Activated CD4-positive, alpha-beta T cell treated with anti-CD3 and anti-CD28 coated beads, Interleukin-2, amount 10 ng/mL, durations not matched to agents 24 days and 14 days (primary cell): ENCODE measurements around the gene WAS. TPM values are rescaled to one million over a fixed set of nuclear protein-coding genes. Genes with fewer than 3 reads are reported as not detected.

Source experiments
- DNase-seq: peaks from one replicate; pipeline ENCODE4 v3.0.0; 2022
- H3K27ac Mint-ChIP-seq: one replicate; pipeline ENCODE4 v1.8.0; 2022; ENCODE audit warnings: mild to moderate bottlenecking, mixed read lengths
- H3K27me3 Mint-ChIP-seq: one replicate; pipeline ENCODE4 v1.8.0; 2022; ENCODE audit warnings: mixed read lengths
- H3K36me3 Mint-ChIP-seq: one replicate; pipeline ENCODE4 v1.8.0; 2022; ENCODE audit warnings: low read depth, mild to moderate bottlenecking, mixed read lengths
- H3K4me1 Mint-ChIP-seq: one replicate; pipeline ENCODE4 v1.8.0; 2021; ENCODE audit warnings: mixed read lengths
- H3K4me3 Mint-ChIP-seq: one replicate; pipeline ENCODE4 v1.8.0; 2022; ENCODE audit warnings: mild to moderate bottlenecking, moderate library complexity, mixed read lengths
- H3K9me3 Mint-ChIP-seq: one replicate; pipeline ENCODE4 v1.8.0; 2021; ENCODE audit warnings: mixed read lengths
- intact Hi-C: fragments of 100-400 bp; cut with micrococcal nuclease; formaldehyde crosslinking; loops from one replicate; pipeline ENCODE4 v1.15.1; 2023
- total RNA-seq: library from RNA; stranded (reverse); gene quantifications from 2 replicates; pipeline ENCODE4 v1.2.3, GENCODE V29; 2022

WAS gene
- total RNA-seq, 1 donor from 2014 or later: 99.0 TPM

DNA sequence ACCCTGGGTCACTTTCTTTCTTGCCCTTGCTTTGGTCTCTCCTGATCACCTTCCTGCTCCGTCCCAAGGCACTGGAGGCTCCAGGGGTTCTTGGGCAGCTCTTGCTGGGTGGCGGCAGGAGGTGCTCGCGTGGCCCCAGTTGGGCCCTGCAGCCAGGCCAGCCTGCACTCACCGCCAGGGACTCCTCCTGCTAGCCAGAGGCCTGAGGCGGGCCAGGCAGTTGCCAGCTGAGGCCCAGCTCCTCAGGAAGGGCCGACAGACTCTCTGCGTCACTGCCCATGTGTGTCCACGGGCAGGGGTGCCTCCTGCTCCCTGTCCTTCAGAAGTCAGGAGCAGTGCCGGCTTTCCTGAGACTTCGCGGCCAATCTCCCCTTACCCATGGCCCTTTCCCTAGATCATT lies 22.3 kb downstream of the WAS start:
- Mint-ChIP-seq H3K36me3 (peaks cover 44% of the 10 kb centered on the region), H3K4me1 (peaks cover 18% of the 10 kb centered on the region), H3K27me3 (no peaks in the 10 kb centered on the region), H3K27ac (no peak overlapping the region), H3K9me3 (no peaks in the 10 kb centered on the region), H3K4me3 (no peak overlapping the region)
- intact Hi-C loops: no loop called here
- no peak for DNase-seq

DNA sequence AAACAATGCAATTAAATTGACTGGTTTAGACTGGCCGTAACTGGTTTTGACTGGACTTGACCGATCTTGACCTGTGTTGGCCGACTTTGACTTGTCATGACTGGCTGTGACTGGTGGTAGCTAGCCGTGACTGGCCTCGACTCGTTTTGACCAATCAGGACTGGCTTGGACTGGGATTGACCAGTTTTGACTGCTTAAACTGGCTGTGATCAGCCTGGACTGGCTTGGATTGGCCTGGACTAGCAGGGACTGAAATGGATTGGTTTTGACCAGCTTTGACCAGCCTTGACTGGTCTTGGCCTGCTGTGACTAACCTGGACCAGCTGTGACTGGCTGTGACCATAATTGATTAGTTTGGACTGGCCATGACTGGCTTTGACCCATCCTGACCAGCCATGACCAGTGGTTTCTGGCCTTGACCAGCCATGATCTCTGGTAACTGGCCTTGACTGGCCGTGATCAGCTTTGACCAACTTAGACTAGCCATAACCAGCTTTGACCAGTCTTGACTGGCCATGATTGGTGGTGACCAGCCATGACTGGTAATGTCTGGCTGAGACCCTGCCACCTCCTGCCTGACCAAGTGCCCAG lies 26.0 kb downstream of the WAS start:
- DNase-seq: no peak
- intact Hi-C loops: loop anchor here (5.0 kb wide), 1 partner anchor 43 kb away; no protein-coding TSS in a partner anchor
- H3K4me3 Mint-ChIP-seq: no peak overlapping the region
- H3K36me3 Mint-ChIP-seq: peaks cover 30% of the 10 kb centered on the region
- H3K27me3 Mint-ChIP-seq: no peaks in the 10 kb centered on the region
- H3K27ac Mint-ChIP-seq: no peak overlapping the region
- H3K9me3 Mint-ChIP-seq: no peaks in the 10 kb centered on the region
- peaks cover 44% of the 10 kb centered on the region for H3K4me1 Mint-ChIP-seq

GRCh38 chrX:48711162-48711928 lies 27.7 kb downstream of the WAS start:
- Mint-ChIP-seq H3K4me3 (peak overlapping the region; percentile 85), H3K27me3 (no peaks in the 10 kb centered on the region), H3K9me3 (no peaks in the 10 kb centered on the region), H3K36me3 (peaks cover 25% of the 10 kb centered on the region), H3K27ac (peak overlapping the region; percentile 95), H3K4me1 (peaks cover 61% of the 10 kb centered on the region)
- intact Hi-C loops: loop anchor here (5.0 kb wide), 1 partner anchor 41 kb away; no protein-coding TSS in a partner anchor
- no peak for DNase-seq

- intact Hi-C loops: loop anchor here (5.0 kb wide), 1 partner anchor 40 kb away; no protein-coding TSS in a partner anchor
- H3K9me3 Mint-ChIP-seq: no peaks in the 10 kb centered on the region
- peaks cover 23% of the 10 kb centered on the region for H3K36me3 Mint-ChIP-seq
- peak overlapping the region; percentile 85 for H3K4me3 Mint-ChIP-seq
- H3K27ac Mint-ChIP-seq: peak overlapping the region; percentile 95
- peak; percentile 58 for DNase-seq
- no peaks in the 10 kb centered on the region for H3K27me3 Mint-ChIP-seq
- peaks cover 63% of the 10 kb centered on the region for H3K4me1 Mint-ChIP-seq
Observed at GRCh38 chrX:48711929-48712505, 28.4 kb downstream of the WAS start.

DNA sequence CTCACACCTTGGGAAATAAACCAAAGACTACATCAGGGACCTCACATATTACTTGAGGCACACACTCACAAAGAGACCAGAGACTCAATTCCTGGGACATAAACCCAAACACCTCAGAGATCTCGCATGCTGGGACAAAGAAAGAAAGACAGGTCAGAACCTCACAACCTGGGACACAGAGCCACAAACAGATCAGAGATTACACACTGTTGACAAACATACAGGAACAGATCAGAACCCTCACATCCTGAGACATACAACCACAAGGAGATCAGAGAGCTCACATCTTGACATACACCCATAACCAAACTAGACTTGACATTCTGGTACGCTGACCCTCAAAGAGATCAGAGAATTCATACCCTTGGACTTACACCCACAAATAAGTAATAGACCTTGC lies 30.2 kb downstream of the WAS start:
- H3K9me3 Mint-ChIP-seq: no peaks in the 10 kb centered on the region
- H3K27me3 Mint-ChIP-seq: no peaks in the 10 kb centered on the region
- H3K4me1 Mint-ChIP-seq: peaks cover 70% of the 10 kb centered on the region
- peak overlapping the region; percentile 95 for H3K27ac Mint-ChIP-seq
- peak overlapping the region; percentile 85 for H3K4me3 Mint-ChIP-seq
- intact Hi-C loops: loop anchor here (1.0 to 5.0 kb wide), 3 partner anchors 18 to 38 kb away; partner anchors contain the start of gene SUV39H1
- peak; percentile 72 for DNase-seq
- H3K36me3 Mint-ChIP-seq: peaks cover 15% of the 10 kb centered on the region

- intact Hi-C loops: loop anchor here (5.0 kb wide), 1 partner anchor 38 kb away; no protein-coding TSS in a partner anchor
Observed at GRCh38 chrX:48714573-48714972, 31.0 kb downstream of the WAS start.

GRCh38 chrX:48715072-48715471 lies 31.5 kb downstream of the WAS start:
- Mint-ChIP-seq H3K27ac (peak overlapping the region; percentile 95), H3K36me3 (peaks cover 13% of the 10 kb centered on the region)

More at GRCh38 chrX:48714573-48714972, 31.0 kb downstream of the WAS start:
- peak overlapping the region; percentile 95 for H3K27ac Mint-ChIP-seq
- H3K36me3 Mint-ChIP-seq: peaks cover 13% of the 10 kb centered on the region
- H3K9me3 Mint-ChIP-seq: no peaks in the 10 kb centered on the region
- DNase-seq: peak; percentile 72
- peak overlapping the region; percentile 85 for H3K4me3 Mint-ChIP-seq
- no peaks in the 10 kb centered on the region for H3K27me3 Mint-ChIP-seq
- peaks cover 73% of the 10 kb centered on the region for H3K4me1 Mint-ChIP-seq

DNA sequence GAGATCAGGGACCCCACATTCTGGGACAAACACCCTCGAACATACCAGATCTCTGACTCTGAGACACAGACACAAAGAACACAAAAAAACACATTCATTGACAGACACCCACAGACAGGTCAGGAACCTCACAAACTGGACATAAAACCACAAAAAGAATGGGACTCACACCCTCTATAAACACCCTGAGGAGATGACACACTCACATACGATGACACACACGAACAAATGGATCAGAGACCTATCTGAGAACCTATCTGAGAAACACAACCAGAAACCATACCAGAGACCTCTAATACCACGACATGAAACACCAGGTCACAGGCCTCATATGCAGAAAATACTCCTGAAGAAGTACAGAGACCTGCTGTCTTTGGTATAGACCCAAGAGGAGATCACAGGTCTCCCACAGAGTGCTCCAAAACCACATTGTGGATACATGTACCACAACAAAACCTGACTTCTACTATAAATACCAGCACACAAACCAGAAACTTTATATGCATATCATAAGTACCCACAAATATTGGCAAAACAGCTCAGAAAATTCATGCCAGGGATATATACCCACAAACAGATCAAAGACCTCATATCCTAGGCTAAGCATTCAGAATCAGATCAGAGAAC lies 32.4 kb downstream of the WAS start:
- peaks cover 7% of the 10 kb centered on the region for H3K36me3 Mint-ChIP-seq
- DNase-seq: peak; percentile 61
- H3K9me3 Mint-ChIP-seq: no peaks in the 10 kb centered on the region
- intact Hi-C loops: no loop called here
- no peaks in the 10 kb centered on the region for H3K27me3 Mint-ChIP-seq
- no peak overlapping the region for H3K4me3 Mint-ChIP-seq
- H3K27ac Mint-ChIP-seq: peak overlapping the region; percentile 65
- peaks cover 65% of the 10 kb centered on the region for H3K4me1 Mint-ChIP-seq

More at GRCh38 chrX:48715072-48715471, 31.5 kb downstream of the WAS start:
- no peaks in the 10 kb centered on the region for H3K9me3 Mint-ChIP-seq
- peak overlapping the region; percentile 85 for H3K4me3 Mint-ChIP-seq
- peaks cover 73% of the 10 kb centered on the region for H3K4me1 Mint-ChIP-seq
- no peak for DNase-seq
- H3K27me3 Mint-ChIP-seq: no peaks in the 10 kb centered on the region
- intact Hi-C loops: no loop called here

- Mint-ChIP-seq H3K27ac (no peak overlapping the region), H3K4me3 (no peak overlapping the region), H3K36me3 (peaks cover 10% of the 10 kb centered on the region), H3K9me3 (no peaks in the 10 kb centered on the region), H3K4me1 (peaks cover 28% of the 10 kb centered on the region), H3K27me3 (no peaks in the 10 kb centered on the region)
- intact Hi-C loops: no loop called here
- DNase-seq: no peak
Observed at GRCh38 chrX:48719958-48720357, 36.4 kb downstream of the WAS start.

DNA sequence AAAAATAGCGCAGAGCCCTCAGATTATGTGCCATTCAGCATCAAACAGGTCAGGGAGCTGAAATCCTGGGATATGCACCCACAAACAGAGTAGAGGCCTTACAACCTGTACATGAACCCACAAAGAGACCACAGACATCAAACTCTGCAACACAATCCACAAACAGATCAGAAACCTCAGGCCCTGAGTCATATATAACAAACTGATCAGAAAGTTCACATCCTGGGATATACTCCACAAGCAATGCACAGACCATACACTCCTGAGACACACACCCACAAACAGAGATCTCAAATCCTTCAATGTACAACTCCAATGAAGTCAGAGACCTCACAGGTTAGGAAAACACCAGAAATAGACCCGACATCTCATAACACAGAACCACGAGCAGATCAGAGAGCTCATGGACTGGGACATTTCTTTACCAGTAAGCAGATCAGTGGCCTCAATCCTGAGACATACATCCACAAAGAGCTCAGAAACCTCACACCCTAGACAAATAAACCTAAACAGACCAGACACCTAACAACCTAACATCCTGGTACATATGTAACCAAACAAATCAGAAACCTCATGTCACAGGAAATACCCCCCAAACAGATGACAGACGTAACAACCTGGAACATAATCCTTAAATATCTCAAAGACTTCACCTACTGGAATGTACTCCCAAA lies 37.1 kb downstream of the WAS start:
- peaks cover 12% of the 10 kb centered on the region for H3K36me3 Mint-ChIP-seq
- no peaks in the 10 kb centered on the region for H3K27me3 Mint-ChIP-seq
- no peak overlapping the region for H3K27ac Mint-ChIP-seq
- peak; percentile 64 for DNase-seq
- H3K4me1 Mint-ChIP-seq: peaks cover 22% of the 10 kb centered on the region
- no peak overlapping the region for H3K4me3 Mint-ChIP-seq
- H3K9me3 Mint-ChIP-seq: no peaks in the 10 kb centered on the region
- intact Hi-C loops: no loop called here

DNA sequence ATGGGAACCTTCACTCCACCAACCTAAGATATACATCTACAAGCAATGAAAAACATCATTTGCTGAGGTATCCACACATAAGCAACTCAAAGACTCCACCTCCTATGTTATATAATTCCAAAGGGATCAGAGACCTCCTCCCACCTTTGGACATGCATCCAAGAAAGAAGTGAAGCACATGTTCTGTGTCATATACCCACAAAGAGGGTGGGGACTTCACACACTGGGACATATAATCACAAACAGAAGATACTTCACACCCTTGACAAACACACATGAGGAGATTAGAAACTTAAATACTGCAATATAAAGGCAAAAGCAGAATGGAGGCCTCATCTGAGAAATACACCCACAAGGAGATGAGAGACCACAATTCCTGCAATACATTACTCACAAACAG lies 38.3 kb downstream of the WAS start:
- Mint-ChIP-seq H3K27me3 (no peaks in the 10 kb centered on the region), H3K4me3 (no peak overlapping the region), H3K9me3 (no peaks in the 10 kb centered on the region), H3K4me1 (peaks cover 19% of the 10 kb centered on the region), H3K27ac (no peak overlapping the region), H3K36me3 (peaks cover 14% of the 10 kb centered on the region)
- no peak for DNase-seq
- intact Hi-C loops: no loop called here

DNA sequence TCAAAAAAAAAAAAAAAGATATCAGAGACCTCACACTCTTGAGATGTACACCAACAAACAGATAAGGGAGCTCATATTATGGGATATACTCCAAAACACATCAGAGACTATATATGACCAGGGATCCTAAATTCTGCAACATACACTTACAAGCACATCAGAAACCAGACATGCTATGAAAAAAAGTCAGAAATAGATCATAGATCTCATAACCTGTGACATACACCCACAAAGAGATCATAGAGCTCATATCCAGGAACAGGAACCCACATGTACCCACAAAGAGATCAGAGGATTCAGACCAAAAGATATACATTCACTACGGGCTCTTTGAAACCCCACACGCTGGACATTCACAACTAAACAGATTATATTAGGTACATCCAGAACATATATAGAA lies 43.0 kb downstream of the WAS start:
- H3K4me3 Mint-ChIP-seq: no peak overlapping the region
- DNase-seq: no peak
- peaks cover 11% of the 10 kb centered on the region for H3K9me3 Mint-ChIP-seq
- intact Hi-C loops: no loop called here
- no peak overlapping the region for H3K27ac Mint-ChIP-seq
- no peaks in the 10 kb centered on the region for H3K27me3 Mint-ChIP-seq
- H3K36me3 Mint-ChIP-seq: peaks cover 23% of the 10 kb centered on the region
- peaks cover 19% of the 10 kb centered on the region for H3K4me1 Mint-ChIP-seq

- intact Hi-C loops: no loop called here
- no peak overlapping the region for H3K27ac Mint-ChIP-seq
- H3K9me3 Mint-ChIP-seq: peaks cover 11% of the 10 kb centered on the region
Observed at GRCh38 chrX:48728653-48729052, 45.1 kb downstream of the WAS start.

More at GRCh38 chrX:48728653-48729052, 45.1 kb downstream of the WAS start:
- Mint-ChIP-seq H3K27me3 (no peaks in the 10 kb centered on the region), H3K4me1 (peaks cover 17% of the 10 kb centered on the region), H3K36me3 (peaks cover 23% of the 10 kb centered on the region), H3K4me3 (no peak overlapping the region)
- no peak for DNase-seq
